WTC11 (cell line): ENCODE results near the gene DISC1. TPM values are rescaled to one million over a fixed set of nuclear protein-coding genes. Genes with fewer than 3 reads are reported as not detected.

ENCODE experiments used
- ATAC-seq: fragments of 200-7000 bp; cut with Tn5 transposase; 2 replicates; pipeline ENCODE4 v1.10.0; 2021; ENCODE audit warnings: mild to moderate bottlenecking, moderate library complexity
- CTCF ChIA-PET: fragments of 300-600 bp; sonication (Branson Sonifier 250); formaldehyde crosslinking; loops from one replicate; lab custom pipeline; 2021; ENCODE audit warnings: antibody characterized with exemption; lab: Charles Lee
- POLR2A ChIA-PET: fragments of 350-600 bp; sonication (Branson Sonifier 250); formaldehyde crosslinking; loops from one replicate; lab custom pipeline; 2021; ENCODE audit warnings: antibody characterized with exemption; lab: Charles Lee
- DNase-seq: peaks from one replicate; pipeline ENCODE4 v3.0.0; 2021; ENCODE audit warnings: low spot score
- H3K27ac Mint-ChIP-seq: 2 replicates; pipeline ENCODE4 v1.8.0; 2021; ENCODE audit warnings: mixed read lengths
- H3K27me3 Mint-ChIP-seq: 2 replicates; pipeline ENCODE4 v1.8.0; 2021; ENCODE audit warnings: low read depth, mild to moderate bottlenecking, moderate library complexity, mixed read lengths
- H3K36me3 Mint-ChIP-seq: 2 replicates; pipeline ENCODE4 v1.8.0; 2021; ENCODE audit warnings: mixed read lengths
- H3K4me1 Mint-ChIP-seq: 2 replicates; pipeline ENCODE4 v1.8.0; 2022; ENCODE audit warnings: mixed read lengths
- H3K4me3 Mint-ChIP-seq: 2 replicates; pipeline ENCODE4 v1.8.0; 2021; ENCODE audit warnings: mild to moderate bottlenecking, moderate library complexity, mixed read lengths
- H3K9me3 Mint-ChIP-seq: 2 replicates; pipeline ENCODE4 v1.8.0; 2021; ENCODE audit warnings: mixed read lengths
- CTCF ChIP-seq: fragments of 200-600 bp; IDR thresholded peaks from 2 replicates; pipeline ENCODE4 v1.8.0; 2022; ENCODE audit warnings: antibody characterized with exemption
- E2F1 ChIP-seq: sonication (generic); formaldehyde crosslinking; IDR thresholded peaks from 2 replicates; pipeline ENCODE4 v1.8.0; 2022; ENCODE audit warnings: mild to moderate bottlenecking, missing genetic modification reagents
- GRHL2 ChIP-seq: fragments of 250-450 bp; sonication (Bioruptor Pico); IDR thresholded peaks from 2 replicates; pipeline ENCODE4 v1.8.0; 2022; ENCODE audit warnings: mild to moderate bottlenecking, moderate library complexity; ENCODE audit not compliant: insufficient replicate concordance, severe bottlenecking
- HMGA2 ChIP-seq: fragments of 250-450 bp; sonication (Bioruptor Pico); IDR thresholded peaks from 2 replicates; pipeline ENCODE4 v1.4.0; 2021; ENCODE audit warnings: mild to moderate bottlenecking, moderate library complexity
- JUN ChIP-seq: sonication (generic); formaldehyde crosslinking; IDR thresholded peaks from 2 replicates; pipeline ENCODE4 v1.8.0; 2023; ENCODE audit warnings: mild to moderate bottlenecking, missing genetic modification reagents
- MLX ChIP-seq: sonication (generic); formaldehyde crosslinking; IDR thresholded peaks from 2 replicates; pipeline ENCODE4 v1.8.1; 2023; ENCODE audit warnings: mild to moderate bottlenecking, missing genetic modification reagents, moderate library complexity
- MYBL2 ChIP-seq: sonication (generic); formaldehyde crosslinking; IDR thresholded peaks from 2 replicates; pipeline ENCODE4 v1.8.1; 2023; ENCODE audit warnings: mild to moderate bottlenecking, moderate library complexity, missing genetic modification reagents
- NFATC4 ChIP-seq: fragments of 250-450 bp; sonication (Bioruptor Pico); IDR thresholded peaks from 2 replicates; pipeline ENCODE4 v1.9.0; 2021; ENCODE audit warnings: mild to moderate bottlenecking
- RELA ChIP-seq: sonication (generic); formaldehyde crosslinking; IDR thresholded peaks from 2 replicates; pipeline ENCODE4 v1.8.1; 2022; ENCODE audit warnings: missing genetic modification reagents, mild to moderate bottlenecking, borderline replicate concordance
- SMAD4 ChIP-seq: sonication (generic); formaldehyde crosslinking; IDR thresholded peaks from 2 replicates; pipeline ENCODE4 v1.8.0; 2022; ENCODE audit warnings: mild to moderate bottlenecking, missing genetic modification reagents
- TCF7 ChIP-seq: sonication (generic); formaldehyde crosslinking; IDR thresholded peaks from 2 replicates; pipeline ENCODE4 v1.8.0; 2022; ENCODE audit warnings: mild to moderate bottlenecking, low read depth, missing genetic modification reagents, moderate library complexity
- TEAD4 ChIP-seq: sonication (generic); formaldehyde crosslinking; IDR thresholded peaks from 2 replicates; pipeline ENCODE4 v1.8.0; 2022; ENCODE audit warnings: mild to moderate bottlenecking, missing genetic modification reagents
- USF2 ChIP-seq: sonication (generic); formaldehyde crosslinking; IDR thresholded peaks from 2 replicates; pipeline ENCODE4 v1.8.1; 2023; ENCODE audit warnings: mild to moderate bottlenecking, missing genetic modification reagents, moderate library complexity
- ZBTB21 ChIP-seq: sonication (generic); formaldehyde crosslinking; IDR thresholded peaks from 2 replicates; pipeline ENCODE4 v1.8.1; 2023; ENCODE audit warnings: mild to moderate bottlenecking, missing genetic modification reagents, borderline replicate concordance
- ZBTB43 ChIP-seq: sonication (generic); formaldehyde crosslinking; IDR thresholded peaks from 2 replicates; pipeline ENCODE4 v1.8.1; 2023; ENCODE audit warnings: mild to moderate bottlenecking, missing genetic modification reagents
- ZNF396 ChIP-seq: fragments of 250-450 bp; sonication (Bioruptor Pico); IDR thresholded peaks from 2 replicates; pipeline ENCODE4 v1.8.0; 2021; ENCODE audit warnings: mild to moderate bottlenecking, moderate library complexity, borderline replicate concordance
- ZNF532 ChIP-seq: fragments of 250-450 bp; sonication (Bioruptor Pico); IDR thresholded peaks from 2 replicates; pipeline ENCODE4 v1.9.0; 2021; ENCODE audit warnings: mild to moderate bottlenecking, borderline replicate concordance
- ZNF671 ChIP-seq: fragments of 250-450 bp; sonication (Bioruptor Pico); IDR thresholded peaks from 2 replicates; pipeline ENCODE4 v1.8.0; 2021; ENCODE audit warnings: mild to moderate bottlenecking
- total RNA-seq: library from RNA; stranded (reverse); gene quantifications from 3 replicates; pipeline ENCODE4 v1.2.3, GENCODE V29; 2021

DISC1 gene
- total RNA-seq, 1 experiment from 2014 or later: 5.5 TPM

GRCh38 chr1:231838521-231838920, 211.9 kb downstream of the DISC1 start:
- Mint-ChIP-seq H3K4me1 (peaks cover 21% of the 10 kb centered on the region), H3K27me3 (no peaks in the 10 kb centered on the region; the same call in 1 of the 2 replicates), H3K4me3 (no peak overlapping the region), H3K36me3 (no peaks in the 10 kb centered on the region; the same call in 1 of the 2 replicates), H3K27ac (no peak overlapping the region), H3K9me3 (no peaks in the 10 kb centered on the region; the same call in 1 of the 2 replicates)
- ATAC-seq (no peak), DNase-seq (no peak)
- ChIA-PET CTCF (no interaction called here), POLR2A (no interaction called here)
- TF ChIP-seq SMAD4 (CRISPR knock-in tag): no peak

- Mint-ChIP-seq H3K27me3 (peaks cover 1% of the 10 kb centered on the region; the same call in 1 of the 2 replicates), H3K27ac (no peak overlapping the region), H3K9me3 (no peaks in the 10 kb centered on the region), H3K4me1 (peaks cover 13% of the 10 kb centered on the region), H3K36me3 (no peaks in the 10 kb centered on the region), H3K4me3 (no peak overlapping the region)
- ChIA-PET POLR2A (no interaction called here), CTCF (no interaction called here)
- ATAC-seq: no peak
- no peak for TF ChIP-seq USF2 (CRISPR knock-in tag)
- TF ChIP-seq E2F1 (CRISPR knock-in tag): no peak
- TF ChIP-seq RELA (CRISPR knock-in tag): no peak
- no peak for TF ChIP-seq ZNF671 (CRISPR knock-in tag)
- no peak for TF ChIP-seq NFATC4 (CRISPR knock-in tag)
- TF ChIP-seq HMGA2 (CRISPR knock-in tag): no peak
- no peak for TF ChIP-seq JUN (CRISPR knock-in tag)
- TF ChIP-seq TEAD4 (CRISPR knock-in tag): no peak
- no peak for TF ChIP-seq ZBTB43
- TF ChIP-seq ZNF532 (CRISPR knock-in tag): no peak
- no peak for TF ChIP-seq CTCF
- no peak for TF ChIP-seq ZNF396 (CRISPR knock-in tag)
- TF ChIP-seq MYBL2: no peak
- no peak for TF ChIP-seq TCF7 (CRISPR knock-in tag)
- TF ChIP-seq GRHL2 (CRISPR knock-in tag): no peak
- no peak for TF ChIP-seq MLX (CRISPR knock-in tag)
- TF ChIP-seq ZBTB21 (CRISPR knock-in tag): no peak
- DNase-seq: no peak
Observed at GRCh38 chr1:231839999-231840398, 213.4 kb downstream of the DISC1 start.
